Neutrophil (primary cell): ENCODE results near the gene RAMP1.

Experiments used
- H3K27ac ChIP-seq: fragments of 200-600 bp; sonication (generic); 2 replicates; pipeline ENCODE4 v1.5.1; 2016; ENCODE audit warnings: mild to moderate bottlenecking, moderate library complexity
- H3K27me3 ChIP-seq: fragments of 200-600 bp; sonication (generic); 2 replicates; pipeline ENCODE4 v1.6.0; 2016; ENCODE audit warnings: mild to moderate bottlenecking
- H3K36me3 ChIP-seq: fragments of 200-600 bp; sonication (generic); 2 replicates; pipeline ENCODE4 v1.5.1; 2017
- H3K4me1 ChIP-seq, 2 experiments: fragments of 200-600 bp in 1 of 2; sonication (generic) in 1 of 2; 1 replicate in 1 of 2; 2 replicates in 1 of 2; pipeline versions ENCODE4 v1.5.1 to v1.6.1; 2013 to 2016; ENCODE audit warnings: low read depth in 1 of 2, low read length in 1 of 2, mild to moderate bottlenecking in 1 of 2, moderate library complexity in 1 of 2; ENCODE audit not compliant: control insufficient read depth in 1 of 2, insufficient read depth in 1 of 2
- H3K4me3 ChIP-seq, 2 experiments: fragments of 200-600 bp in 1 of 2; sonication (generic) in 1 of 2; 1 replicate in 1 of 2; 2 replicates in 1 of 2; pipeline ENCODE4 v1.5.1; 2013 to 2016; ENCODE audit warnings: low read depth in 1 of 2, low read length in 1 of 2, mild to moderate bottlenecking in 1 of 2, moderate library complexity in 1 of 2
- H3K9me3 ChIP-seq: fragments of 200-600 bp; sonication (generic); 2 replicates; pipeline ENCODE4 v1.5.1; 2016
- TF ChIP-seq, protein P1 (sequence below): fragments of 200-600 bp; sonication (generic); IDR thresholded peaks from 2 replicates; pipeline ENCODE4 v1.5.1; 2016; ENCODE audit warnings: antibody characterized with exemption

RAMP1 gene

GRCh38 chr2:237859082-237859433, 365 bp upstream of the RAMP1 start:
- Histone ChIP-seq H3K27me3 (peaks cover 73% of the 10 kb centered on the region), H3K36me3 (no peaks in the 10 kb centered on the region), H3K4me1 (peaks cover 3 to 6% of the 10 kb centered on the region in 2 experiments), H3K4me3 (no peak overlapping the region), H3K27ac (no peak overlapping the region), H3K9me3 (no peaks in the 10 kb centered on the region)
- TF ChIP-seq, protein P1, sequence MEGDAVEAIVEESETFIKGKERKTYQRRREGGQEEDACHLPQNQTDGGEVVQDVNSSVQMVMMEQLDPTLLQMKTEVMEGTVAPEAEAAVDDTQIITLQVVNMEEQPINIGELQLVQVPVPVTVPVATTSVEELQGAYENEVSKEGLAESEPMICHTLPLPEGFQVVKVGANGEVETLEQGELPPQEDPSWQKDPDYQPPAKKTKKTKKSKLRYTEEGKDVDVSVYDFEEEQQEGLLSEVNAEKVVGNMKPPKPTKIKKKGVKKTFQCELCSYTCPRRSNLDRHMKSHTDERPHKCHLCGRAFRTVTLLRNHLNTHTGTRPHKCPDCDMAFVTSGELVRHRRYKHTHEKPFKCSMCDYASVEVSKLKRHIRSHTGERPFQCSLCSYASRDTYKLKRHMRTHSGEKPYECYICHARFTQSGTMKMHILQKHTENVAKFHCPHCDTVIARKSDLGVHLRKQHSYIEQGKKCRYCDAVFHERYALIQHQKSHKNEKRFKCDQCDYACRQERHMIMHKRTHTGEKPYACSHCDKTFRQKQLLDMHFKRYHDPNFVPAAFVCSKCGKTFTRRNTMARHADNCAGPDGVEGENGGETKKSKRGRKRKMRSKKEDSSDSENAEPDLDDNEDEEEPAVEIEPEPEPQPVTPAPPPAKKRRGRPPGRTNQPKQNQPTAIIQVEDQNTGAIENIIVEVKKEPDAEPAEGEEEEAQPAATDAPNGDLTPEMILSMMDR = no peak

DNA sequence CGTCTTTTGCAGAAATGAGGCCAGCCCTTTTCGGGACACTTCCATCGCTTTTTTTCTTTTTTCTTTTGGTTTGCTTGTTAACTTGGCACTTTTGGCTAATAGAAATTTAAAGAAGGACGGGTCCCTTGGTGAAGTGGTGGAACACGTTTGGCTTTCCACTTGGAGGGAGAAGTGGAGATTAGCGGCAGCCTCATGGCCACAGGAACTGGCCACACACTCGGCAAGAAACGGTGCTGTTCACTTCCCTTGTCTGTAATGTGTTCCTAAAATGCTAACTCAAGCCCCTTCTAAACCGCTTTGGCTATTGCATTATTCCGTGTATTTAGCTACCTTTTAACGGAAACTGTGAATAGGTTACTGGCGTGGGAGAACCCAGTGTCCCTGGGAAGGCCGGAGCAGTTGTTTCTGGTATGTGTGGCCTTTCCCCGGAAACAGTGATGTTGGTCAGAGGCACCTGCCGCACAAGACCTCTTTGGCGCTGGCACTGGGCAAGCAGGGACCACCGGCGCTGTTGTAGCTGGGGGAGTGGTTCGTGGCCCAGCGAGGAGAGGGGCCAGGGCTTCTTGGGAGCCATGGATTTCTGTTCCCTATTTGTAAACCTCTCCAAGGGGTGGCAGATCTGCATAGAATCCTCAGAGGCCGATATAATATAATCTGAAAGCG, 981 bp downstream of the RAMP1 start:
- H3K4me1 ChIP-seq = peaks cover 3 to 6% of the 10 kb centered on the region in 2 experiments
- H3K27ac ChIP-seq = no peak overlapping the region
- peaks cover 73% of the 10 kb centered on the region for H3K27me3 ChIP-seq
- no peak overlapping the region for H3K4me3 ChIP-seq
- TF ChIP-seq, protein P1 = no peak
- no peaks in the 10 kb centered on the region for H3K36me3 ChIP-seq
- H3K9me3 ChIP-seq = no peaks in the 10 kb centered on the region

DNA sequence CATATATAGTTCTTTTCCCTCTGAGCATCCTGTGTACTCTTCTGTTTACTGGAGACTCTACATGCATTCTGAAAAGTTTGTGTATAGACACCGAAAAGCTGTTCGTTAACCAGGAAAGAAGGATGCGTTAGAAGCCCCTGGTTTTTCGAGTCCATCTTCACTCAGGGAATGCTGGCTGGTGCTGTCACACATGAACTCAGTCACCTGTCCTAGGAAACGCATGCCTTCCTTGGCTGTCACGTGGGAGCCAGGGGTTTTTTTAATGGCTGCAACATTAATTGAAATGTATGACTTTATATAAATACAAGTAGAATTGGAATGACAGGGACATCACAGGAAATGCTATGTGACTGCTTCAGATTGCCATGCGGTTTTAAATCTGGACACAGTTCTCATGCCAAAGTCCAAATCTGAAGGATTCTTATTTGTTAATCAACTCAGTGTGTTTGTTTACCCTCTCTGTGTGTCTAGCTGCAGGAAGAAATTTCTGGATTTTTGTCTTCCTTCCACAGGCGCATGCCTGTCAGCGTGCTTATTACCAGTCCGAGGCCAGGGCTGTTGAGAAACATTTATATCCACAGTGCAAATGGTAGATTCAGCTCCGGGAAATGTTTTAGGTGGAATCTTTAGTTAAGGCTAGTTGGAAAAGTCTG, 2.6 kb downstream of the RAMP1 start:
- no peaks in the 10 kb centered on the region for H3K36me3 ChIP-seq
- no peaks in the 10 kb centered on the region for H3K9me3 ChIP-seq
- H3K4me3 ChIP-seq = no peak overlapping the region
- H3K4me1 ChIP-seq = peaks cover 3 to 6% of the 10 kb centered on the region in 2 experiments
- H3K27me3 ChIP-seq = peaks cover 63% of the 10 kb centered on the region
- H3K27ac ChIP-seq = no peak overlapping the region
- TF ChIP-seq, protein P1 = no peak

GRCh38 chr2:237862528-237862895, 3.1 kb downstream of the RAMP1 start:
- peaks cover 3 to 6% of the 10 kb centered on the region in 2 experiments for H3K4me1 ChIP-seq
- no peaks in the 10 kb centered on the region for H3K36me3 ChIP-seq
- TF ChIP-seq, protein P1 = no peak
- peaks cover 63% of the 10 kb centered on the region for H3K27me3 ChIP-seq
- H3K27ac ChIP-seq = no peak overlapping the region
- H3K9me3 ChIP-seq = no peaks in the 10 kb centered on the region
- no peak overlapping the region for H3K4me3 ChIP-seq

- Histone ChIP-seq H3K9me3 (no peaks in the 10 kb centered on the region), H3K4me3 (no peak overlapping the region), H3K27ac (no peak overlapping the region), H3K27me3 (peaks cover 63% of the 10 kb centered on the region), H3K4me1 (peaks cover 3 to 6% of the 10 kb centered on the region in 2 experiments), H3K36me3 (no peaks in the 10 kb centered on the region)
- TF ChIP-seq, protein P1 = no peak
Measured at GRCh38 chr2:237863102-237863511, 3.7 kb downstream of the RAMP1 start.
